ENCODE data around the gene SPG21.

SPG21 gene

GRCh38 chr15:64943512-64944225 lies 46.0 kb downstream of the SPG21 start:
- DNase-seq (ENCODE audit: low read depth in 2 of 3, low spot score in 1 of 3), result no peak

GRCh38 chr15:64942356-64942755 lies 47.4 kb downstream of the SPG21 start:
- no peak for DNase-seq (ENCODE audit: low read depth in 2 of 3, low spot score in 1 of 3)

GRCh38 chr15:64938192-64938591 lies 51.5 kb downstream of the SPG21 start:
- no peak for DNase-seq (ENCODE audit: low read depth in 2 of 3, low spot score in 1 of 3)

GRCh38 chr15:64934023-64934422 lies 55.7 kb downstream of the SPG21 start:
- DNase-seq (ENCODE audit: low read depth in 2 of 3, low spot score in 1 of 3), result no peak

- no peak for DNase-seq (ENCODE audit: low read depth in 2 of 3, low spot score in 1 of 3)
These were observed 58.3 kb downstream of the SPG21 start for GRCh38 chr15:64931381-64931780.

- DNase-seq (ENCODE audit: low read depth in 2 of 3, low spot score in 1 of 3), result no peak
These were observed 58.8 kb downstream of the SPG21 start for GRCh38 chr15:64930778-64931371.

GRCh38 chr15:64930019-64930652 lies 59.6 kb downstream of the SPG21 start:
- no peak for DNase-seq (ENCODE audit: low read depth in 2 of 3, low spot score in 1 of 3)

GRCh38 chr15:64928626-64929220 lies 61.0 kb downstream of the SPG21 start:
- no peak for DNase-seq (ENCODE audit: low read depth in 2 of 3, low spot score in 1 of 3)

GRCh38 chr15:64926661-64927060 lies 63.1 kb downstream of the SPG21 start:
- no peak for DNase-seq (ENCODE audit: low read depth in 2 of 3, low spot score in 1 of 3)

GRCh38 chr15:64925335-64926330 lies 64.1 kb downstream of the SPG21 start:
- DNase-seq (ENCODE audit: low read depth in 2 of 3, low spot score in 1 of 3), result no peak

- DNase-seq (ENCODE audit: low read depth in 2 of 3, low spot score in 1 of 3), result no peak
These were observed 66.2 kb downstream of the SPG21 start for GRCh38 chr15:64923546-64923945.

- DNase-seq (ENCODE audit: low read depth in 2 of 3, low spot score in 1 of 3), result no peak
These were observed 68.0 kb downstream of the SPG21 start for GRCh38 chr15:64921711-64922110.

- no peak for DNase-seq (ENCODE audit: low read depth in 2 of 3, low spot score in 1 of 3)
These were observed 70.0 kb downstream of the SPG21 start for GRCh38 chr15:64919721-64920120.

- no peak for DNase-seq (ENCODE audit: low read depth in 2 of 3, low spot score in 1 of 3)
These were observed 72.5 kb downstream of the SPG21 start for GRCh38 chr15:64917211-64917610.

GRCh38 chr15:64916365-64916764 lies 73.3 kb downstream of the SPG21 start:
- DNase-seq (ENCODE audit: low read depth in 2 of 3, low spot score in 1 of 3), result no peak

- no peak for DNase-seq (ENCODE audit: low read depth in 2 of 3, low spot score in 1 of 3)
These were observed 74.0 kb downstream of the SPG21 start for GRCh38 chr15:64915518-64916227.

Data from stimulated activated CD4-positive, alpha-beta T cell treated with anti-CD3 and anti-CD28 coated beads, Interleukin-12 subunit alpha, Interleukin-12 subunit beta, amount 100 ng/mL, for 48 hours (primary cell).